SW 1271 (cell line): ENCODE measurements around the gene IL1RAPL1.
A peak's percentile ranks its signal among the peaks of the same experiment; 100 is the strongest.
"Not testable (repeated sequence)": the region's sequence is repeated elsewhere in the genome, so short reads cannot be mapped to it uniquely, and the experiment has no call there.

ENCODE experiments used
- DNase-seq, 2 experiments: peaks; one replicate each; lab custom pipeline; 2025; lab: John Stamatoyannopoulos, UW

IL1RAPL1 gene

DNA sequence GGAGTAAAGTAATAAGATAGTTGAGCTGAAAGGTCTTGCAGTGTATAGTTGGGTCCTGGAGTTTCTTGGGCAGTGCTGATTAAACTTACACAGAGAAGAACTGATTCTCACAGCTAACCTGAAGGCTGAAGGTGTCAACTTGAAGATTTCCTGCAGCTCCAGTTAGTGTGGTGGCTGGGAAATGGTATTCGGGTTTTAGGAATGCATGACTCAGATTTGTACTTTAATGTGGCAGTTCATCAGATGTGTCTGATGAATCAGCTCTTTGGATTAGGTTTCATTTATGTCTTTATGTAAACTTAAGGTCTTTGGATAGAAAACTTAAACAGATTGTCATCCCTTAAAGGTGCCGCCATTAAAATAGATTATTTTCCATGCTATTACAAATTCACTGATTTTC is 200.0 kb downstream of the IL1RAPL1 start:
- peak in 1 of 2 experiments; percentile 17 for DNase-seq

DNA sequence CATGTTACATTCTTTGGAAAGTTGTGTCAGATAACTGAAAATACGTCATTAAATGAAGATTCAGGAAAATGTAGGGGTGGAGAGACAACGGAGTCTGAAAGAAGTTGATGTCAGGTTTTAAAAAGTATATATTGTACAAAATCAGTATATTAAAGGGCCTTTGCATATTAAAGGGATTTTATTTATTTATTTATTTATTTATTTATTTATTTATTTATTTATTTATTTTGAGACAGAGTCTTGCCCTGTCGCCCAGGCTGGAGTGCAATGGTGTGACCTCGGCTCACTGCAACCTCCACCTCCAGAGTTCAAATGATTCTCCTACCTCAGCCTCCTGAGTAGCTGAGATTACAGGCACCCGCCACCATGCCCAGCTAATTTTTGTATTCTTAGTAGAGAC is 213.4 kb downstream of the IL1RAPL1 start:
- not testable (repeated sequence) for DNase-seq

DNA sequence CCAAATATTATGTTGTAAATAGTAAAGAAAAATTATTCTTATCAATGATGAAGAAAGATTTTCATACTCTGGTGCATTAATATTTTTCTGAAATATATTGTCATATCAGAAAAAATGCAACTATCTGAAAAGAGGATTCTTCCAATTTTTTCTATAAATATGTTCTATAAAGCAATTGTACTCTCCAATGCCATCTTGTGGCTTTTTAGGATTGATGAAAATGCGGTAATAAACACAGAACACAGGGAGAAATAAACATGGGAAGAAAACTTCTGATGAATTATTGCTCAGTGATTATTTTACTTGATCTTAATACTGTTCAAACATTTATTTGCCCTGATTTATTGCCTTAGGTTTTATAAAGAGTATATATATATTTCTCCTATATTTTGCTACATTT is 215.4 kb downstream of the IL1RAPL1 start:
- no peak for DNase-seq

DNA sequence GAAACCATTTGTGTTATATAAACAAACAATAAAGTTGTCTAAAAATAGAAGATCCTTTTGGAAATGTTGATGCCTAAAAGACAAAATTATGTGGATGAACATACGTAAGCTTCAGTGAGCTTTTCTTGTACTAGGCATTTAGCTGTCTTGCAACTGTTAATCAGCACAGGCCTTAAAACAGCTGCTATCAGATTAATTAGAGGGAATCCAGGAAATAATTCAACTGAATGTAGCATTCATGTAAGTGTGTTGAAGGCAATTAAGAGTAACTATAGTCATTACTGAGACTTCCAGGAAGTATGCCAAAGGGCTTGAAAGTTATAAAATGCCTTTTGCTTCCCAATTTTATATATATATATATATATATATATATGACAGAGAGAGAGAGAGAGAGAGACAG is 248.7 kb downstream of the IL1RAPL1 start:
- DNase-seq: no peak

DNA sequence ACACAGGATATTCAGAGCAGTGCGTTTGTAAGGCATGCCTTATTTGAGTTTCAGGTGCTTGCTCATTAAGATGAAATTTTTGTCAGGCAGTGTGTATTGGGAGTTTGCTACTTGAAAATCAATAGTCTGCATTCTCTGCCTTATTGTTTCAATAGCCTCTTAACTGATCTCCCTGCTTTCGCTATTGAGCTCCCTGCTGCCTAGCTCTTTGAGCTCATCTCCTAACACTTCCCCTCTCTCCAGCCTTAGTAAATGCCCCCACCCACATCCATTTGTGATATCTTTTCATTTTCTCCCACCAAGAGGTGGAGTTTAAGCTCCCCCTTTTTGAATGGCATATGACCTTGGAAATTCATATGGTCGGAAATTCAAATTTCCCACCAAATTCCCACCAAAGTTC is 256.6 kb downstream of the IL1RAPL1 start:
- DNase-seq: no peak

DNA sequence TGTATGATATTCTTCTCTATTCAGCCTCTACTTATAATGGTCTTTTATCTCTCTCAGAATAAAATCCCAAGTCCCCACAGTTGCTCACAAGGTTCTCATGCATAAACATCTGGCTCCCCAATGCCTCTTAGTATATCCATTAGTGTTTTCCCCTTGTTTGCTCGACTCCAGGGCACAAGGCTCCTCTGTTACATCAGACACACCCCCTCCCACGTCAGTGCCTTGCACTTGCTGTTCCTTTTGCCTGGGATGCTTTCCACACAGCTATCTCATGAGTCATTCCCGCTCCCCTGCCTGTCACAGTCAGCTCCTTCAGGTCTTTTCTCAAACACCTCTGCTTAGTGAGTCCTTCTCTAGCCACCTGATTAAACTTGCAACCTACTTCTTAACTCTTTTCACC is 260.2 kb downstream of the IL1RAPL1 start:
- DNase-seq: no peak

DNA sequence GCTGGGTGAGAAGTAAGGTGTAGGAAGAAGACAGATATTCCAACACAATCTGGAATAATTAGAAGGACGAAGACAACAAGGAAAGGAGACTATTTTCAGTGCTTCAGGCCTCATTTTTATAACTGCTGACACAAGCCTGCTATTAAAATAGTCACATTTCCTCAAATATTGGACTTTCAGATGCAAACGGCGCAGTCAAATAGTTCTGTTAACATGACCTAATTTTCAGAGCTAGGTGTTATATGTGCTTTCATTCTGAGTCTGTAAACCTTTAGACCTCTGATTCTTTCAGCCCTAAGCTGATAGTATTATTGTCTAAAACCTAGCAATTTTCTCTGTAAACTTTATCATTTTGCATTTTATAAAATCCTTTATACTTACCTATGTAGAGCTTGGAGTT is 261.5 kb downstream of the IL1RAPL1 start:
- no peak for DNase-seq

DNA sequence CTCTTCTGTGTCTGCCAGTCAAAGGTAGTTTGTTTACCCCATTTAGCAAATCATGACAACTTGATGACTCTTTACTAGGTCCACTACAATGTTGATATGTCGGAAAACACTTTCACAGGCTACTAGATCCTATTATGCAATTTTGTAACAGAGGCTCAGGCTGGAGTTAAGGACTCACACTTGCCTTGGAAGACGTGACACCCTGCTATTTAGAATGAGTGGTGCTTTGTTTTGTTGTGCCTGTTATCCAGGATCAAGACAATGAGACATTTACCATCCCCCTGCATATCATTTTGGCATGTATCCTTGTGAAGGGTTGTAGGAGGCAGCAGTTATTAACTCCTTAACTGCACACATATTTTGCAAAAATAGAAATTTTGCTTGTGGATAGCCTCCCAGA is 263.7 kb downstream of the IL1RAPL1 start:
- no peak for DNase-seq

DNA sequence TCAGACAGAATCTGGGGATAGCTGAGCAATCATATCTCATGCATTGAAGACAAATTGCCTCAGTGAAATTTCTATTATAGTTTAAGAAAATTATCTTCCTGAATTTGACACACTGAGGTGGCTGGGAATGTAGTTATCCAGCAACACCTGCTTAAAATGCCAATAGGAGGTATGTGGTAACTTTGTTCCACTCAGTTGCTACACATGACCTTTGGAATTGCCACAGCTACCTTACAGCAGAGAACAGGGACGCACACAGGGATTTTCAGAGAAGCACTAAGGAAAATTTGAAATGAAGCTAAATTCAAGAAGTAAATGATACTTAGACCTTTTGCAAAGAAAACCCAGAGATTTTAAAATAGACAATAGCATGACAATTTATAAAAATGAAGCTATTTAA is 264.6 kb downstream of the IL1RAPL1 start:
- DNase-seq: no peak

DNA sequence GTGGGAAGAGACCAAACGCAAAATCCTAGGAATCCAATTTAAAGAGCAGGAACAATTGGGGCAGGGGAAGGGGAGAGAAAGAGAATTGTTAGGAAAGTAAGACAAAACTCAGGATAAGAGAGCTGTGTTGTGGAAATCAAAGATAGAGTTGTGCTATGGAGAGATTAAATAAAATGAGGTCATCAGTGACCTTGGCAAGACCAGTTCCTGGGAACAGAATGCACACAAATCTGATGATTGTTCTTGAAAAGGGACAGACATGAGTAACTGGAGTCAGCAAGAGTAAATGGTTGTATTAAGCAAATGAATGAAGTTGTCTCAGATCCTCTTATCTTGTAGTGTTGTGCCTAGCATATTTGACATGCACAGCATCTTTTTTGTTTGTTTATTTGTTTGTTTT is 267.4 kb downstream of the IL1RAPL1 start:
- no peak for DNase-seq

DNA sequence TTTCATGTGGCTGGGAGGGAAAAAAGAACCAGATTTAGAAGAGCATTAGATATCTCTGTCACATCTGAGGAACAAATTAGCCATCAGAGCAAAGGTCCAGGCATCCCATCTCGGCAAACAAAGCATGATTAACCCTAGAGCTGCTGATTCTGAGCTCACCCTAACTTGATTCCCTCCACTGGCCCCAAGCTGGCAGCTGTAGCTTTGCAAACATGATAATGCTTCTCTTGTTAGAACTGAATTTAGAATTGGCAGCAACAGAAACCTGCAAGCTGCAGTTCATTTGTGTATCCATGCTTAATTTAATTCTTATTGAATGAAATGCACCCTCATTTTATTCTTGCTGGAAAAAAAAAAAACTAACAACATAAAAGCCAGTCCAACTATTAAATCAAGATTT is 289.2 kb downstream of the IL1RAPL1 start:
- DNase-seq: no peak

DNA sequence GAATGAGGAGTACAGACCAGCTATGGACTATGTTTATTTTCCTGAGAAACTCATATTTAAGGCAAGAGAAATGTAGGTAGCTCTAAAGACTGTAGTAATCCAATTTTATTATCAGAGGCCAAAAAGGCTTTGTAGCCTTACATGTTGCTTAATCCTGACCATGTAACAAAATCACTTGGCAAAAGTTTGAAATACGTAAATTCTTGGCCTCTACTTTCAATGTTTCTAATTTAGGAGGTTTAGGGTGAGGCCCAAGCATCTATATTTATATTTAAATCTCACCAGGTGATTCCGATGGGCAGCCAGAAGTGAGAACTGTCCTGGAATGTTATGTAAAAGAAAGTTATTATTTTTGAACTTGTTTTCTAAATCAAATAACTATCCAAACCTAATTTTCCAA is 289.7 kb downstream of the IL1RAPL1 start:
- no peak for DNase-seq

DNA sequence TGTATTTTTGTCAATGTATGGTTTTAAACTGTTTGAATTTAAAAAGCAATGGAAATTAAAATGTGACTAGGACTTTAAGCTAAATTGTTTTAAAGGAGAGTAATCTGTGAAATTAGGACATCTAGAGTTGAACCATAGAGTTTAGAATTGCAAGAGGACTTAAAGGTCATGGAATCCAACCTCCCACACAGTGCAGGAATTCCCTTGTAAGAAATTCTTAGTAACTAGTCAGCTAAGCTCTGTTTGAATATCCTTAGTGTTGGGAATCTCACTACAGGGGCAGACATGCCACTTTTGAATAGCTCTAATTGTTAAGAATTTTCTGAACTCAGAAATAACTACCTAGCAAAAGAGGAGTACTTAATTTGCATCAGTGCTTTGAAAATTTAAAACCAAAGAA is 292.9 kb downstream of the IL1RAPL1 start:
- DNase-seq: no peak

DNA sequence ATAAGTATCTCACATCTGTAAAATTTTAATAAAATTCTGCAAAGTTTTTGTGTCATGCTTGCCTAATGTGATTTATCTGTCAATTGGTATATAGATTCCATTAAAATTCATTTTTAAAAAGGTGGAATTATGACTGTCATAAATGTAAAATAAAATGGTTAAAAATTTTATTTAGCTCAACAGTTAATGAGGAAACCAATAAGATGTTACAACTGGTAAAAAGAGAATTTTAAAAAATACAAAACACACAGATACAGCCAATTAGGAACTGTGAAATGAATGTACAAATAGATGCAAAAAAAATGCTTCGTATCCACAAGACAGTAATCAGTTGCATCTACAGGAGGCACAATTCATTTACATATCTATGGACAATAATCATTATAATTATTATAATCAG is 297.6 kb downstream of the IL1RAPL1 start:
- no peak for DNase-seq

DNA sequence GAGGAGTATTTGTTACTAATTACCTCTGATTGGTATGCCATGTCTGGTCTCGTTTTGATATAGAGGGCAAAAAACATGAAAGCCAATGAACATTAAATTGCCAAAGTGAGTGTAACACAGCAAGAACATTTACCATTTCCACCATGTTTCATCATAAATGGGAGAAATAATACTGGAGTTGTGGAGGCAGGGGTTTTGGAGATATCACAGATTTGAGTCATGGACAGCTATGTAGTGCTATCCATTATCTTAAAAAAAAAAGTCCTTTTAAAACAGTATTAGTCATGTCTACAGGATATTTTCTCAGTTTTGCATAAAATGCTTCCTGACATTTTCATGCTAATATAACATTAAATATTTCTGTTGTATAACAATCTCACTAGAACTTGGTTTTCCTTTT is 301.2 kb downstream of the IL1RAPL1 start:
- DNase-seq: no peak

DNA sequence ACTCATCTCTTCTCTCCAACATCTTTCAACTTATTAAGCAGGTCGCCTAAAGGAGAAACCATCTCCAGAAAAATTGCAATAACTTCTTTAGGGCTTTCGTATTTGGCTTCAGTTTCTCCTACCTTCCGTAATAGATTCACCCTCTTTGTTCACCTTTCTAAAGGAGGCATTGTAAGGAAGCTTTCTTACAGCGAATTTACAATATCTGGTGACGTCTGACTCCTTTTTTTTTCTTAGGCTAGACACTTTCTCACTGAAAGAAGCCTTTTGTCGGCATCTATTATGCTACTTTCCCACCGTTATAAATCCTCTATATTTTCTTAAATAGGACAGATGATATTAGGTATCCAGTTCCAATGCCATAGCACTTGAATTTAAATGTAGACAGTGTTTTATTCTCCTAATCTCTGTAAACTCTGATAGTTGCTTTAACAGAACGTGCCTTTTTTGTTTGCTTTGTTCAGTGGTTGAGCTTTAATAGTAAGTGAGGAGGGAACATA is 302.4 kb downstream of the IL1RAPL1 start:
- DNase-seq: no peak

DNA sequence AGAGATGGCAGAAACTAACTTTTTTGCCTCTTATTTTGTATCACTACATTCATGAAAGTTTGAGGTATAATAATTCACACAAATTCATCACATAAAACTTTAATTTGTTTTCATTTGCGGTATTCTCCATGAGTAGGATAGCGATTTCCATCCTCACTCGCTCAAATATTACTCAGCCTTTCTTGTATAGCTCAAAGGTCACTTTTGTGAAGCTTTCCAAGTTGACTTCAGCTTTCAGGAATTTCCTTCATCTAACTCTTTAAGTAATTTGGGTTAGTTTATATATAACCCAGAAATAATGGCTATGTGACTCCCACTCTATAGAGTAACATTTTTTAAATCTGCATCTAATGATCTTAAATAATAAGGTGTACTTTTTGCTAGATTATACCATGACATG is 314.4 kb downstream of the IL1RAPL1 start:
- no peak for DNase-seq

DNA sequence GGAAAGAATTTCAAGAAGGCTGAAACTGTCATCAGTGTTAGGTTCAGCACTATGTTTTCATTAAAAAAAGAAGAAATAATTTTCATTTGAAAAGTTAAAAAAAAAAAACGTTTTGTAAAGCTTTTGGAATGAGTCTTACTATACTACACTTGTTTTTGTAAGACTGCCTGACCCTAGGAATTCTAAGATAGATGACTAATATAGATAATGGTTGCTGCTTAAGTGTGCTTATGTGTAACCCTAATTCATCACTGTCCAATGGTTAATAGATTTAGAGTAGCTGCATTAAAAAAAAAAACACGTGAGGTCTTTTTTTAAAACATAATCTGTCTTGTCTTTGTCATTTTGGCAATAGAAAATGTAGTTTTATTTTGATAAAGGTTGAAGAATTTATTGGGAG is 323.2 kb downstream of the IL1RAPL1 start:
- no peak for DNase-seq

DNA sequence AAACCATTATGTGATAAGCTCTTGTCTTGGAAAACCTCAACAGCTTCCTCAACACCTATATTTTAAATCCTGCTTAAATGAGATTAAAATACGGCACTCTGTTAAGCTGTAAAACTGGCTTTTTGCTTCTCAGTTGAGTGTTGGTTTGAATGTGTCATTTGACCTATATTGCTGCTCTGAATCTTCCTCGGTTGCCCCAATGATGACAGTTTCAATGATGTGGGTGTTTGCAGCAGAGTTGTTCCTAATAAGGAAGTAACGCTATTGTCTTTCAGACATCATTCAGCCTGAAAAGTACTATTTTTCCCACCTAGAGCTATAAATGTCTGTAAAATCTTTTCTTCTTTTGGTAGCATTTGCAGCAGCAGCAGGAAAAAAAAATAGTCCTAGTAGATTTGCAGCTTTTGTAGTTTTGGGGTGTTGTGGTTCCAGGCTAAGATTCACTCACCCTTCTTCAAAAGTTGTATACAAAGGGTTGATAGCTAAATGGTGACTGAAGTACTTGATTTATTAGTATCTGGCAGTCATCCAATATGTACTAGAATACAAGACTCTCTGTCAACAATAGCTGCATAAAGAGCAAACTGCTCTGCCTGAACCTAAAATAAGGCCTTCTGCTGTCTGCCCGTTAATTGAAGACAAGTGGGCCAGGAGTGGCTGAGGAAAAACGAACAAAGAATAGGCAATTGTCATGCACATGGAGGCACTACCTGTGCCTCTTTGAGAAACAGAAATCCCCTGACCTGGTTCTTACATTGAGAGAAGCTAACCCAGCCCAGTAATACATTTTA is 333.1 kb downstream of the IL1RAPL1 start:
- no peak for DNase-seq

DNA sequence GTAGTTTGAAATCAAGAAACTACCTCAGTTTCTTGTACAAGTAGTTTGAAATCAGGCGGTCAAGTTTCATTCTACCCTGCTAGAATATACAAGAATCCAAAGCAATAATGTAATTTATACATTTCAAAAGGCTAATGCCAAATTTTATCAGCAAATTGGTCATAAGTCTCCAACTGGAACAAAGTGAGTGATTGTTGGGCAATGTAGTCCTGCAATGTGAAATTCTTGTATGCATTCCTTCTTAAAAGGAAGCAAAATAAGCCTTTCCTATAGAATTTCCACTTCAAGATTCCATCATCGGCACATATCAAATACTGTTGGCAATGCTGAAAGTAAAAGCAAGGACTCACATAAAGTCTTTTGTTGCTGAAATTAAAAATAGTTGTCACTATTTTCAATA is 334.9 kb downstream of the IL1RAPL1 start:
- DNase-seq: no peak

DNA sequence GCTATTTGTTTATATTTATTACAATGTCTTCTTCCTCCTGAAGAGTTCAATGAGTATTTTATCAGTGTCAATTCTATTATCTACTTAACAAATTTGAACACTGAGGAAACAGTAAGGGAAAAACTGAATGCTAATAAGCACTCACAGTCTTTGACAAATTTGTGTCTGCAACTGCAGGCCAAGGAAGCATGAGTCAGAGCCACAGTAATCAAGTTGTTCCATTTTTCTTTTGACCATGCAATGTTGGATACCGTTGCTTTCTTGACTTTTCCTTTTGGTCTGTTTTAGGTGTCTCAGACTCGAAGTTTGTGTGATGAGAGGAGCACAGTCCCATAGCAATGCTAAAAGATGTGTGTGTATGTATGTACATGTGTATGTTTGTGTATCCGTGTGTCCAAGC is 359.6 kb downstream of the IL1RAPL1 start:
- DNase-seq: no peak

DNA sequence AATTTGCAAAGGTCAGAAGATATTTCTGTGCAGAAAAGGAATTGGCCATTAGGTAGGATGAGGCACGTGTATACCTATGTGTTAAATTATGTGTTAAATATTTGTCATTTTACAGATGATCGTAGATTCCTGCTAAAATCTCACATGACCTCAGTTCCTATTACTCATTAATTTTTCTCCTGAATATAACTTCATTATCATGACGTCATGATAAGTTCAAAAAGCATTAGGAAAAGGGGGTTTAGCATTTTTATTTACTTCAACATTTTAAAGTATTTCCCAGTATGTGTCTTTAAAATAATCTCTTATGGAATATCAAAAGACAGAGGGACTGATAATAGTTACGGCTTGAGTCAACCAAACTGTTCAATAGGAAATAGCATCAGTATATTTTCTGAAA is 372.8 kb downstream of the IL1RAPL1 start:
- no peak for DNase-seq

DNA sequence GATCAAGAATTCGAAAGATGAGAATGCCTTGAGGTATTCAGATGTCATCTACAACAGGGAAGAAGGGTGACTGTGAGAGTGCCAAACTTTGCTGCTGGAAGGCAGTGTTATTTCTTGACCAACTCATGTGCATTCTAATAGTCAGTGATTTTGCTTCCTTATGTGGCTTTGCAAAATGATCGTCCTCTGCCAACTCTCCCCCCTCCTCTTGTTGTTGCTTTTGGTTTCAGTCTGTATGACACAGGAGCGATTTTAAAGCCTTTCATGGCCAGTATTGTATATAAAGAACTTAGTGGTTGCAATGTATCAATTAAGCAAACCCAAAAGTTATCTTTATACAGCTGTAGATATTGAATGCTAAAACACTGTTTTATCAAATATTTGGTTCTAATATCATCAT is 379.1 kb downstream of the IL1RAPL1 start:
- no peak for DNase-seq

DNA sequence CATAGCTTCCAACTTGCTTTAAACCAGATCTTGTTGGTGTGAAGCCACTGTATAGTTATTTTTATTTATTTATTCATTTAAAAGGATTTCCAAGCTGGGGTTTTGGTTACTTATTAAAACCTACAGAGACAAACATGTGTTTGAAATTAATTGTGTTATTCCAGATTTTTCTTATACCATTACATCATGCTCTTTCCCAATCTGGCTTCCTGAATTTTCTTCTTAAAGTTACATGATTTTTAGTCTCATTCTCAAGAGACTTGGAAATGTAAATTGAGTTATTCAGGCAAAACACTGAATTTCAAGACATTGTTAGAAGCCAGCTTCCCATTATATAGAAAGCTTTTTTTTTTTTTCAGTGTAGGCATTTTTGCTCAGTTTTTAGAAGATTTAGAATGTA is 381.9 kb downstream of the IL1RAPL1 start:
- no peak for DNase-seq
